Endothelial cell of umbilical vein (primary cell): ENCODE data around the gene PIK3CB.

Experiments
- POLR2A ChIP-seq: IDR thresholded peaks from 2 replicates; pipeline ENCODE4 v1.6.1; 2012; ENCODE audit warnings: low read depth, mild to moderate bottlenecking, control low read depth, low read length
- POLR2AphosphoS5 ChIP-seq: IDR thresholded peaks from 2 replicates; pipeline ENCODE4 v1.6.1; 2012; ENCODE audit warnings: low read depth, mild to moderate bottlenecking, control low read depth, low read length, moderate library complexity; ENCODE audit not compliant: insufficient read depth

DNA sequence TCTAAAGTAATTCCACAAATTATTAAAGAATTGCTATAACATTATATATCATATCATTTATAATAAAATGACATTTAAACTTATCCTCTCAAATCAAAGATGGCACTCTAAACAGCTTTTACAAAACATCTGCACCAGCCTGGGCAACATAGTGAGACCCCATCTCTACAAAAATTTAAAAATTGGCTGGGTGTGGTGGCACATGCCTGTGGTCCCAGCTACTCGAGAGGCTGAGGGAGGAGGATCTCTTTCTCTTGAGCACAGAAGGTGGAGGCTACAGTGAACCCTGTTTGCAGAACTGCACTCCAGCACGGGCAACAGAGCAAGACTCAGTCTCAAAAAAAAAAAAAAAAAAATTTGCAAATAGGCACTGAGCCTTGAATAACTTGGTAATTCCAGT, 63.1 kb downstream of the PIK3CB start:
- no peak for TF ChIP-seq POLR2A
- TF ChIP-seq POLR2AphosphoS5 = no peak
